ENCODE results near the gene SMG1.
"Not testable (repeated sequence)": the region's sequence is repeated elsewhere in the genome, so short reads cannot be mapped to it uniquely, and the experiment has no call there.

Gene SMG1

DNA sequence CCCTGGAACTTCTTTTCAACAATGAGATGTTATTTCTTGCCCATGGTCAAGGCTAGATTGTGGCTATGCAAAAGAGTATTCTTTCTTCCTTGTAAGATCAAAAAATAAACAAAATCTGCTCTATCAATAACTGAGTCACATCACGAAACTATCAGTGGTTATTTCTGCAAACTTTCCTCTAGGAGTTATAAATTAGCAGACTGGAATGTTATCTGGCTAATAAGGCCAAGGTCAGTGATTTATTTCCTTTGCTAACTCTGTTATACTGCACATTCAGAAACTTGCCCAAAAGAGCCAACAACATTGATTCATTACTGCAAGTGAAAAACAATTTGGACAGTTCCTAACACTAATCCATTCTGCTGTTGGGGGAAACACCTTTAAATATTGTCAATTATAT is 129.8 kb downstream of the SMG1 start:
- FAIRE-seq: no peak

DNA sequence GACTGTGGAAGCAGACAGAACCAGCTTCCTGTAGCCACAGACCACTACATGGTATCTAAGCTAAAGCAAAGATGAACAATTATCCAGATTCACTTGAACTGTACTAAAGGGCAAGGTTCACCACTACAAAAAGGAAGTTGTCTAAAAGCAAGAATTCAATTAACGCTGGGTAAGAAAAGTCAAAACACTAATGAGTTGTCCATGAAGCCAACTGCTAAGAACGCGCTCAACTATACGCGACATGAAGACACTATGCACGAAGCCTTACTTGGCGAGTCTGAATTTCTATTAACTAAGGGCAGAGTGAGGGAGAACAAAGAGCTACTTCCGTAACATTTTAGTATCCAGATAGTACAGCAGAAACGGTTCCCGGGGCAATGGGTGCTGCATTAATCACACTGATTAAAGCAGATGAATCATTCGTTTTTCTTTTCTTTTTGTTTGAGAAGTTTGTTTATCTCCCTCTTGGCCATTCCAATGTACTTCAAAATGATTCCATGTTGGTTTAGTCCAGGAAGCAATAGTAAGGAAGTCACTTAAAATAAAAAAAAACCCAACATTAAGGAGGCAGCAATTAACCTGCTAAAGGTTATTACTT is 133.3 kb downstream of the SMG1 start:
- no peak for FAIRE-seq

DNA sequence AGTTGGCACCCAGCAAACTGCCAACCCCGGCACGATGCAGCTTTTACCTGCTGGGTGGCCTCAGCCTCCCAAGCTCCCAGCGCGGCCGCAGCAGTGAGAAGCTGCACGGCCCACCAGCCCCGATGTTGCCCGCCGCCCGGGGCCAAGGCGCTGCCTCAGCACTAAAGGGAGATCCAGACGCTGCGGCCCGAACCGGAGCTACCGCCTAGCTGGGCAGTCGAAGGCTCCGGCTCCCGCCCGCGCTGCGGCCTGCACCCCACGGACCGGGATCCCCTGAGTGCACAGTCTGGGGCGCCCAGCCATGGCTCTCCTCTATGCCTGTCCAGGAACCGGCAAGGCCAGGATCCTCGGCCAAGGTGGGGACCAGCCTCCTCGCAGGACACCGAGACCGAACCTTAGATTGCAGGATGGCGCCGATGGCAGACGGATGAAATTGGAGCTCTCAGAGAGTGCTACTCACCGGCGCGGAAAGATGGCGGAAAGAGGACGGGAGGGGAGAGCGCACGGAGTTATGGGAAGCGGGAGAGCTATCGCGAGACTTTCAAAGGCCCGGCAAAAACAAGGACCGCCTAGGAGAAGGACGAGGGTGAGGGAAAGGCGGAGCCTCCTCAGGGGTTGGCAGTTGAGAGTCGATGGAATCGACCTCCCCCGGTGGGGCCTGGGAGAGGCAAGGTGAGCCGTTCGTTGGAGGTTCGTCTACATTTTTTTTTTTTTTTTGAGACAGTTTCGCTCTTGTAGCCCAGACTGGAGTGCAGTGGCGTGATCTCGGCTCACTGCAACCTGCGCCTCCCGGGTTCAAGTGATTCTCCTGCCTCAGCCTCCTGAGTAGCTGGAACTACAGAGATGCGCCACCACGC is 136.1 kb downstream of the SMG1 start, which contains the start of gene RPS15A:
Gene RPS15A (minus strand): TSS at position 485 of the 857 bp plus-strand sequence. CDS start 1,221 bp downstream, outside the sequence.
- peak; percentile 93 for FAIRE-seq

DNA sequence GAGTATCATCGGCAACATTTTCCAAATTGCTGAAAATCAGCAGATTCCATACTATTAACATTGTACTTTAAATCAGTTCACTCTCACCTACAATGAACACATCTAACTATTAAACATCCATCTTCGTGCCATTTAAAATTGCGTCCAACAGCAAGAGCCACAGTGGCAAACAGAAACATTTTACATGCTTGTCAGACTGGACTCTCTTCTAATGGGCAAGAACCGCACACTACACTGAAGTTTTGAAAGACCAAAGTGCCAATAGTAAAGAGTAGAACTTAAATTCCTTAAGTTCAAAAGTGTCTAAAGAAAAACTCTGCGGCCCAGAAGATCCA is 136.7 kb downstream of the SMG1 start:
- FAIRE-seq: no peak

DNA sequence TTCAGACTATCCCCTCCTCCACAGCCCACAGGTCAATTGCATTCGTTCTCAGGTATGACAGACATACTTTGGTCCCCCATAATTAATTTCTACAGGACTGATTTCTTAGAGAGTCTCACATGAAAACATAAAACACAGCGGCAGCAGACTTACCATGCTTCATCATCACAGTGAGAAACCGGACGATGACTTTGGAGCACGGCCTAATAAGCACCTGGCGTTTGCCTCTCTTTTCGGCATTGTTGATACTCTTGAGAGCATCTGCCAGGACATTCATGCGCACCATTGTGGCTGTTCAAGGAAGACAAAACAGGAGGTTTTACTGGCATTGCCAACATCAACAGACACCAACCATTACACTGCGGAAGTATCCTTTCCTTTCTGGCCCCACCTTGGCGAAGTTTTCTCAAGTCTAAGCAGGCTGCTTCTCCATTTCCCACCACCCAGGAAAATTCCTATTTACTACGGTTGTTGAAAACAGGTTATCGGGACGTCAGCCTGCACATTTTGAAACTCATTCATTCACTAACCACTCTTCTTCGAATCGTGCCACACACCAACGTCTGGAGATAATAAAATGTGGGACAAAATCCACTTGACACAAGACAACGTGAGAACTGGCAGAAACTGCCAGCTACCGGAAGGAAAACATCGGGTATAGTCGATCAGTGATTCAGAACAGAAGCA is 137.2 kb downstream of the SMG1 start:
- FAIRE-seq: no peak

DNA sequence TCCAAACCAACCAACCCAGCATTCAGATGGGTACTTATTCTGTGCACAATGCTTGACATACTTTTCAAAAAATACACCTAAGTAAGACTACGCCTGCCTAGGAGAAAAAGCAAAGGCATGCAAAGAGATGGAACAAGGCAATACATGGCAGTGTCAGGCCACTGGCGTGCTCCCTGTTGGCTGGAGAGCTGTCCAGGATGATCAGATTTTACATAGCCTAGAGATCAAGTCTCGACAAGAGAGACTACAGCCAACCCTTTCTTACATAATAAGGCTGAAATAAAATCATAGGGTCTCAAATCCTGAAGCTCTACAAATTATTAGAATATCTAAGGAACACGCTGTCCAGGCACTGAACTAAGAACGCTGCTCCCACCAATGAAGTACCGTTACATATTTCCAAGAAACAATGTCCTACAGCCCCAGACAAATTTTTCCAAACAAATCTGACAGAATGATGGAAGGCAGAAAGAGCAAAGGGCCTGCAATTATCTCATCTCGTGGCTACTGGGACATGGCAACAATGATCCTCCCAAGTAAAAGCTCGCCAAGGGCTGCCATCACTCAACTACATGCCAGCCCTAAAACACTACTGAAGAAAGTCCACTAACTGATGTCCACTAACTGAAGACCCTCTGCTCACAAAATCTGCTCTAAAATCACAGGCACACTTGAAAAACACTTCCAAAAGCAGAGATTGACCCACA is 141.1 kb downstream of the SMG1 start:
- no peak for FAIRE-seq

DNA sequence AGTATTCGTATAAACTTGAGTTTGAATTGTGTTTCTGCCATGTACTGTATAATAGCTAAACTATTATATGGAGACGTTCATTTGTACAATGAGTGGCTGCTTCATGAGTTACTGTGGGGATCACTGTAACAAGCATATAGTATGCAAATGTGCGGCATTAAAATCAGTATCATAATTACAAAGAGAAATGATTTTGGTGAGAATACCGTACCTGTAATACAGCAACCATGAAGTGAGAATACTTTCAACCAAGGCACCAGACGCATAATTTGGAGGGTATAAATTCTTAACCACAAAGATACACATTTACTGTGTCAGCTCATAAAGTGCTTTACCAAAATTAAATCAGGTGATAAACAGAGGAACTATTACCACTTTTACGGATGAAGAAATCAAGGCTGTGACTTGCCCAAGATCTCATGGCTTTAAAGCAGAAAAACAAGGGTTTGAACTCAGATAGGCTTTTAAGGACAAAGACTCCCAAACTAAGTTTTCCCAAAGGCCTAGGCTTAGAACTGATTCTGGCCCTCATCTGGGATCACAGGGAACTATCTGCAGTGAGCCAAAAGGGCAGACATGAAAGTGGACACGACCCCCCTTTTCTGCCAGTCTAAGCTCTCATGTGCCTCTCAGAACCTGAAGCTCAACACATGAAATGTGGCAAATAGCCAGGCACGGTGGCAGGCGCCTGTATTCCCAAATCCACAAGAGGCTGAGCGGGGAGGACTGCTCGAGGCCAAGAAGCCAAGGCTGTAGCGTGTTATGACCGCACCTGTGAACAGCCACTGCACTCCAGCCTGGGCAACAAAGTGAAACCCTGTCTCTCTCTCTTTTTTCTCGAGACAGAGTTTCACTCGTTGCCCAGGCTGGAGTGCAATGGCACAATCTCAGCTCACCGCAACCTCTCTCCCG is 142.5 kb downstream of the SMG1 start:
- FAIRE-seq: no peak

DNA sequence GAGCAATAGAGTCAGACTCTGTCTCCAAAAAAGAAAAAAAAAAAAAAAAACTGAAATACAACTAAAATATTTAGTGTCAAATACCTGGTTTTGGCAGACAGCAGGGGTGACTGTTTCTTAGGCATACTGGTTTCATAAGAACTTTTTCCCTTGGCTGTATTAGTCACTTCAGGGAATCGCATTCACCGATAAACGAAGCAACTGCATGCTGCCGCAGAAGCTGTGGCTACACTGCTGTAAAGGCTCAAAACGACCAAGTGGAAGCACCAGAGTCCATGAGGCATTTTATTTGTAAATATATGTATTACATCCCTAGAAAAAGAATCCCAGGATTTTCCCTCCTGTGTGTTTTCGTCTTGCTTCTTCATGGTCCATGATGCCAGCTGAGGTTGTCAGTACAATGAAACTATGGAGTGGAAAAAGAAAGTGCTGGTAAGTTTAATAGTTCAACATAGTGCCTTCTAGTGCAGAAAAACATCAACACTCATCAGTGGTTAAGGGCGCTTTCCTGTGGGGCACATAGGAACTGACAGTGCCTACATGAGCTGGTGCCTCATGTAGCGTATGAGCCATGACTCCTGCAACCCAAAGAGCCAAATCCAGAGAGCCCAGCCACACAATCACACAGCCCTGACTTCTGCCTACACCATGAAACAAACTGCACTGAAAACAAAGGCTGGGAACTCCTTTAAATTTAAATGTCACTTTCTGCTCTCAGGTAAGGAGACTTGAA is 143.3 kb downstream of the SMG1 start:
- FAIRE-seq: no peak

DNA sequence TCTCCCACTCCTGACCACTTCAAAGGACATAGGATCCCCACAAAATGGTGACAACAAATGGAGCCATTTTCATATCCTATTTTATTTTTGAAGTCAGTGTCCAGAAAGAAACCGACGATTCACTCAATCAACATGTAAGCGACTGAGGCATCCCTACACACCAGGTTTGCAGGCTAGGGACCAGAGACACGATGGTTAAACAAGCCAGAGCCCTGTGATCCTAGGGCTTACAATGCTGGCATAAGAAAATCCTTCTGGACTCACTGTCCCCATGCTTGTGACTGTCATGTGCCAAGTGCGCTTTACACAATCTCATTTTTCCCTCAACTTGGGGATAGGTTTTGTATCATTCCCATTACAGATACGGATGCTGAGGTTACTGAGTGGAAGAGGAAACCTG is 145.0 kb downstream of the SMG1 start:
- not testable (repeated sequence) for FAIRE-seq

DNA sequence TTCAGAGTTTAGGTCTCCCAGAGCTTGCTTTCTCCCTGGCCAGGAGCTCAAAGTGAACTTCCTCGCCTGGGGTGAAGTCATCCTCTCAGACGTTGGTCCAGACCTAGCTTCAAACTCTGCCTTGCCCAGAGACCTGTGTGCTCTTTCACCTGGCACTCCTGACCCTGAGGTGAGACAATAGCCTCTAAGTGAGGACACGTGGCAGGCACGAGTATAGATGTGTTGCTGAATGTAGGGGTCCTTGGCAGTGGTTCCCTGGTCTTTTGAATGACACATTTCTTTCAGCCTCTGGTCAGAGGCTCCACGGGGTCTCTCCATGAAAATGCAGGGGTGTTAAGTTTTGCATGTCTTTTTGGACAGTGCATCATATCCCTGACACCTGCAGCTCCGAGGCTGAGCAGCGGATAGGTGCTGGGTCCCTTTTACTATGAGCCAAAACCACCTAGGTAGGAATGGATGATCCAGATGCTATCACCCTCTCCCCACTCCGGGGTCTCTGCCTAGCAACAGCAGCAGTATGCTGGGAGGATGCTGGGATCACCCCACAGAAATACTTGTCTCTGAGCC is 145.7 kb downstream of the SMG1 start:
- FAIRE-seq: not testable (repeated sequence)

DNA sequence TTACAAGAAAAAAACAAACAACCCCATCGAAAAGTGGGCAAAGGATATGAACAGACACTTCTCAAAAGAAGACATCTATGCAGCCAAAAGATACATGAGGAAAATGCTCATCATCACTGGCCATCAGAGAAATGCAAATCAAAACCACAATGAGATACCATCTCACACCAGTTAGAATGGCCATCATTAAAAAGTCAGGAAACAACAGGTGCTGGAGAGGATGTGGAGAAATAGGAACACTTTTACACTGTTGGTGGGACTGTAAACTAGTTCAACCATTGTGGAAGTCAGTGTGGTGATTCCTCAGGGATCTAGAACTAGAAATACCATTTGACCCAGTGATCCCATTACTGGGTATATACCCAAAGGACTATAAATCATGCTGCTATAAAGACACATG is 148.5 kb downstream of the SMG1 start:
- not testable (repeated sequence) for FAIRE-seq

DNA sequence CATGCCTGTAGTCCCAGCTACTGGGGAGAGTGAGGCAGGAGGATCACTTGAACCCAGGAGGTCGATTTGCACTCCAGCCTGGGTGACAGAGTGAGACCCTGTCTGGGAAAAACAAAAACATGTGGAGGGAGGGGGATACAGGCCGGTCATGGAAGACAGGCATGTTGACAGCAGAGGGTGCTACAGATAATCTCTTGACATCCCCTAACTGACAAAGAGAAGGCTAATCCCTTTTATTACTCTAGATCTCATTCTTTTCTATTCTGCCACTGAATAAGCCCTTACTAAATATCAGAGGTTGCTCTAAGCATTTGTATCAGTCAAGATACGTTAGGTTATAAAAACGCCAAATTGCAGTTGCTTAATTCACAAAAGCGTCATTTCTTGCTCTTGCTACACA is 149.9 kb downstream of the SMG1 start:
- not testable (repeated sequence) for FAIRE-seq

DNA sequence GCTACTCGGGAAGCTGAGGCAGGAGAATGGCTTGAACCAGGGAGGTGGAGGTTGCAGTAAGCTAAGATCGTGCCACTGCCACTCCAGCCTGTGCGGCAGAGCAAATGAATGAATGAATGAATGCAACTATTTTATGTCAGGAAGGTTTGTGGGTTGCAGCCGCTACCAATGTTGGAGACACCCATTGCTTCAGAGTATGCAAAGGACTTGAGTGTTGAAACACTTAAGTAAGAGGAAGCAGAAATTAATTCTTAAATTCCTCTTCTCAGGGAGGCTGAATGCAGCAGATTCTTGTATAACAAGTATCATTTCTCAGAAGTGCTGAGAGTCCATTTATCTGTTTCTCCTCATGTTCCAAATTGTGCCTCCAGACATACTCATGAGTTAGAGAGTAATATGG is 151.6 kb downstream of the SMG1 start:
- not testable (repeated sequence) for FAIRE-seq

DNA sequence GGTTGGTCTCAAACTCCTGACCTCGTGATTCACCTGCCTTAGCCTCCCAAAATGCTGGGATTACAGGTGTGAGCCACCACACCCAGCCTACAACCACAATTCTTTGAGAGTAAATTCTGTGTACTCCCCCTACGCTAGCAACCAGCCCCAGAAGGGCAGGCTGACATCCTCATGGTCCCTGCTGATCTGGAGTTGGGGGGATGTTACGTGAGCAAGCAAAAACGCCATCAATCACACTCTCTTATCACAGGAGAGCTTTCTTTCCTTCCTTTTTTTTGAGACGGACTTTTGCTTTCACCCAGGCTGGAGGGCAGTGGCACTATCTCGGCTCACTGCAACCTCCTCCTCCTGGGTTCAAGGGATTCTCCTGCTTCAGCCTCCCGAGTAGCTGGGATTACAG is 154.0 kb downstream of the SMG1 start:
- FAIRE-seq: not testable (repeated sequence)

DNA sequence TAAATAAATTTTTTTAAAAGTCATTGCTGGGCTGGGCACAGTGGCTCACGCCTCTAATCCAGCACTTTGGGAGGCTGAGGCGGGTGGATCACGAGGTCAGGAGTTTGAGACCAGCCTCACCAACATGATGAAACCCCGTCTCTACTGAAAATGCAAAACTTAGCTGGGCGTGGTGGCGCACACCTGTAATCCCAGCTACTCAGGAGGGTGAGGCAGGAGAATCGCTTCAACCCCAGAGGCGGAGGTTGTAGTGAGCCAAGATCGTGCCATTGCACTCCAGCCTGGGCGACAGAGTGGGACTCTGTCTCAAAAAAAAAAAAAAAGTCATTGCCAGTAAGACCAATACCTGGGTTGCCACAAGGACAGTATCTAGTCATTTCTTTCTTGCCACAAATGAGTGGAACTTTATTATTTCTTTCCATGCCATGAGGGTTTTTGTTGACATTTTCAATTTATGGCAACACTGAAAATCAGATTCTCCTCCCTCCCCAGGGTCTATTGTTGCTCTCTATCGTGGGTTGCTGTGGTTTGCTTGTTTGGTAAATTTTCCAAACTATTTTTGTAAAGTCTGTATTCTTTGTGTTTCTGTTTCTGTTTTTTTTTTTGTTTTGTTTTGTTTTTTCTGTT is 155.8 kb downstream of the SMG1 start:
- not testable (repeated sequence) for FAIRE-seq

DNA sequence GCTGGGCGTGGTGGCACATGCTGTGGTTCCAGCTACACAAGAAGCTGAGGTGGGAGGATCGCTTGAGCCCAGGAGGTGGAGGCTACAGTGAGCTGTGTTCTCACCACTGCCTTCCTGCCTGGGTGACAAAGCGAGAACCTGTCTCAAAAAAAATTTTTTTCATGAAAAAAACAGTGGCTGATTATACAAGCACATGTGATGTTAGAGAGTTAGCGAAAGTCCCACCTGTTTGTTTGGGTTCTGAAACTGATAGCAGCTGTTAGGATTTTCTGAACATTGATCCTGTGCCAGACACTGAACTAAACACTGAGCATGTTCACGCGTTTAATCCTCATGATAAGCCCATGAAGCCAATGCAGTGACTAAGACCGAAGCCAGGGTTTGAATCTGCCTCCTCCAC is 159.0 kb downstream of the SMG1 start:
- not testable (repeated sequence) for FAIRE-seq

DNA sequence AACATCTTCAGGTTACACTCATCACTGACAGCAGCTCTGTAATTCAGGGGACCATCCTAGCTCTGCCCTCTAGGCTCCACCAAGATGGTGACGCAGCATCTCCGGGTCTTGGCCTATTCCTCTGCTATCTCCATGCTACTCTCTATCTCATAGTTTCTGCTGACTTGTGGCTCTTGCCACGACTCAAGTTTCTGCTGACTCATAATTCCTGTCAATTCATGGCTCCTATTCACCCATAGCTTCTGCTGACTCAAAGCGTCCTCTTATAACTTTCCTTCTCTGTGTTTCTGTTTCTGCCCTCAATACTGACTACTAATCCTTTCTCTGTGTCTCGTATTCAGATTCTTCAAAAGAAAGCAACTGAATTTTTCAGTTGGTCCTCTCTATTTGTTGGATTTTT is 163.5 kb downstream of the SMG1 start:
- not testable (repeated sequence) for FAIRE-seq

DNA sequence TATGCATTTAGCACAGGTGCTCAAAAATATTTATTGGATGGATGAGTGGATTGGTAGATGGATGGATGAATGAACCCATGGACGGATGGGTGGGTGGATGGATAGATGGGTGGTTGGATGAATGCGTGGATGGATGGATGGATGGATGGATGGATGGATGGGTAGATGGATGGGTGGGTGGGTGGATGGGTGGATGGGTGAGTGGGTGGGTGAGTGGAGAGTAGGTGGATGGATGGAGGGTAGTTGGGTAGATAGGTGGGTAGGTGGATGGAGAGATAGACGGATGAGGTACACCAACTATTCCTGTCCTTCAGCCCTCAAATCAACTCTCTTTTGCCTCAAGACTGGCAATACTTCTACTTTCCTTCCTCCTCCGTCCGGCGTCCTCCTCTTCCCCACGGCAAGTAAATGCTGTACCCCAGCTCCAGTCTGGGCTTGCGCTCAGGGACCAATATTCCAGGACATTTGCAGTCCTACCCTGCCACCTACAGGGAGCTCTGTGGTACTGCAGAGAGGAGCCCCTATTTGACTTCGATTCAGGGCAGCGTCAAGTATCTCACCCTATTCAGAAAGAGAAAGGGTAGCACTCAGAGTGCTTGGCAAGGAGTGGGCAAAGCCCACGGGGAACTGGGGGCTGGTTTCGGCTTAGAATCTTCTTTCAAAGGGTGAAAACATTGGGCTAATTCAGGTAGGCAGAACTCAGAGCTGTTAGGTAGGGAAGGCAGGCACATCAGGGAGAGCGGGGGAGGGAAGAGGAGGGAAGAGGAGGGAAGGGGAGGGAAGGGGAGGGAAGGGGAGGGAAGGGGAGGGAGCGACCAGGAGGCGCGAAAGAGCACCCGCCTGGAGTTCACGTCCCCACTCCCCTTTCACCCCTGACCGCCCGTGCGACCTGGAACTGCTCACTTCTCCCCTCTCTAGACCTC is 166.3 kb downstream of the SMG1 start:
- not testable (repeated sequence) for FAIRE-seq
